Peyer's patch (tissue), 4 donors: Measurements from ENCODE around the gene NME7.

Experiments
- POLR2A ChIP-seq, 2 donors: fragments of 450-650 bp; IDR thresholded peaks; one replicate each; pipeline ENCODE4 v1.5.1; 2017; ENCODE audit warnings: antibody characterized with exemption in 2 of 2, mild to moderate bottlenecking in 2 of 2, moderate library complexity in 2 of 2
- TF ChIP-seq, protein P1 (sequence below), 6 experiments: fragments of 450-650 bp in 4 of 6; fragments of 200-600 bp in 2 of 6; sonication (generic) in 1 of 6; IDR thresholded peaks; one replicate each; pipeline ENCODE4 v1.5.1; 2017 to 2019; ENCODE audit warnings: antibody characterized with exemption in 6 of 6, mild to moderate bottlenecking in 3 of 6, moderate library complexity in 1 of 6

DNA sequence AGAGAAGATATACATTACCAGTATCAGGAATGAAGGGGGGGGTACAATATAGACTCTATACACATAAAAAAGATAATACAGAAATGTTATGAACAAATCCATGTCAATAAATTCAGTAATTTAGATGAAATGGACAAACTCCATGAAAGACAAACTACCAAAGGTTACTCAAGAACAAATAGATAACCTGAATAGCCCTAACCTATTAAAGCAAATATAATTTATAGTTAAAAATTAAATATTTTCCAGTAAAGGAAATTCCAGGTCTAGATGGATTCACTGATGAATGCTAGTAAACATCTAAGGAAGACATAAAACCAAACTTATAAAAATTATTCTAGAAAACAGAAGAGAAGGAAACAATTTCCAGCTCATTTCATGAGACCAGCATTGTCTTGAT lies 13.6 kb upstream of the NME7 start:
- TF ChIP-seq, protein P1, sequence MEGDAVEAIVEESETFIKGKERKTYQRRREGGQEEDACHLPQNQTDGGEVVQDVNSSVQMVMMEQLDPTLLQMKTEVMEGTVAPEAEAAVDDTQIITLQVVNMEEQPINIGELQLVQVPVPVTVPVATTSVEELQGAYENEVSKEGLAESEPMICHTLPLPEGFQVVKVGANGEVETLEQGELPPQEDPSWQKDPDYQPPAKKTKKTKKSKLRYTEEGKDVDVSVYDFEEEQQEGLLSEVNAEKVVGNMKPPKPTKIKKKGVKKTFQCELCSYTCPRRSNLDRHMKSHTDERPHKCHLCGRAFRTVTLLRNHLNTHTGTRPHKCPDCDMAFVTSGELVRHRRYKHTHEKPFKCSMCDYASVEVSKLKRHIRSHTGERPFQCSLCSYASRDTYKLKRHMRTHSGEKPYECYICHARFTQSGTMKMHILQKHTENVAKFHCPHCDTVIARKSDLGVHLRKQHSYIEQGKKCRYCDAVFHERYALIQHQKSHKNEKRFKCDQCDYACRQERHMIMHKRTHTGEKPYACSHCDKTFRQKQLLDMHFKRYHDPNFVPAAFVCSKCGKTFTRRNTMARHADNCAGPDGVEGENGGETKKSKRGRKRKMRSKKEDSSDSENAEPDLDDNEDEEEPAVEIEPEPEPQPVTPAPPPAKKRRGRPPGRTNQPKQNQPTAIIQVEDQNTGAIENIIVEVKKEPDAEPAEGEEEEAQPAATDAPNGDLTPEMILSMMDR (IDR thresholded peaks at IDR 0.05) = no peak
- TF ChIP-seq POLR2A (IDR thresholded peaks at IDR 0.05) = no peak
